GM21515 (cell line): Measurements from ENCODE around the gene TMEM37.

Experiments
- ATAC-seq: cut with Tn5 transposase; IDR thresholded peaks from one replicate; pipeline ENCODE4 v1.9.1; 2021; ENCODE audit not compliant: unreplicated experiment

TMEM37 gene

DNA sequence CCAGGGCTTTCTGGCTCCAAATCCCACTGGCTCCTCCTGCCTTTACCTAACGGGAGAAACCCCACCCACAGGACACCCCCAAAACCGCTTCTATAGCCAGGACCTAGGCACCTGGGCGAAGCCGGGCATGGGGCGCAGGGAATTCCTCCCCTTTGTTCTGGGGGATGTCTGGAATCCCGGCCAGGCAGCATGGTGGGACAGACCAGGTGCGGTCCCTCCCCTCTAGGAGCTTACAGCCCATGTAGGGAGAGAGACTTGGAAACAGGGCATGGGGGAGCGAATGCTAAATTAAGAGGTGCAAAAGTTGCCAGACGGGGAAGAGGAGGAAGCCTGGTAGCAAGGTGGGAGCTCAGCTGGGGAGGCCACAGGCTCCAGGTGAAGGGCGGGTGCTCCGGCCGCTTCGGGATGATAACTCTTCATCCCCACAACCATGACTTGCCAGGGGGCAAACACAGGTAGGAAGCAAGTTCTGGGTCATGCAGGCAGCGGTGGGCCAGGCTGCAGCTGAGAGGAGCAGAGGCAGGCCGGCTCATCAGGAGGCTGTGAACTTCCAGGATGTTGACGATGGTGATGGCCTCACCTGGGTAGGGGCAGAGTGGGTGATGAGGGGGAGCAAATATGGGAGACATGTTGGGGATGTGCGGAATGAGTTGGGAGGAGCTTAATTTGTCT is 1.3 kb downstream of the TMEM37 start:
- no peak for ATAC-seq

DNA sequence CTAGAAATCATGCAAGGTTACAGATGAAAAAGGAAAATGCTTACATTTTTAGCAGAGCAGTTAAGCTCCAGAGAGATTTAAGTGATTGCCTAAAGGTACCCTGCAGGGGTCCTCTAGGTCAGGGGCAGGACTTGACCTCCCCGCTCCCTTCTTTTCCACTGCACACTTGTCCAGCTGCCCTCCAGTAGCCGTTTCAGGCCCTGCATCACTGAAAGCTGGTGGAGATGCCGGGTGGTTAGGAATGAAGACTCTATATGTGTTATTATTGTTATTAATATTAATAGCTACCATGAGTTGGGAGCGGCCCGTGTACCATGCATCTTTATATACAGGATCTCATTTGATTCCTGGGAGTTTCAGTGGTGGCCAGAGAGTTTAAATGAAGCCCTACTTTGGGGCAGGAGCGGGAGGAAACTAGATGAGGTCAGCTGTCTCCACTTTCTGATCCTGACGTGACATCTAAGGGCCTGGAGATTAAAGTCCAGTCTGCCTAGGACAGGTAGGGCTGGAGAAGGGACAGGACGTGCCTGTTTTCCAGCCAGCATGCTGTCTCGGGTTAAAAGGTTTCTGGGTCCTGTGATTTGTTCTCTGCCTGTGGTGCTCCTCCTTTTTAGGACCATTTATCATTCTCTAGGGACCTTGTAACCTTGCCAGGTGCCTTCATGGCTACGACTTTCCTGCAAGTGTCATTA is 2.1 kb downstream of the TMEM37 start:
- no peak for ATAC-seq

DNA sequence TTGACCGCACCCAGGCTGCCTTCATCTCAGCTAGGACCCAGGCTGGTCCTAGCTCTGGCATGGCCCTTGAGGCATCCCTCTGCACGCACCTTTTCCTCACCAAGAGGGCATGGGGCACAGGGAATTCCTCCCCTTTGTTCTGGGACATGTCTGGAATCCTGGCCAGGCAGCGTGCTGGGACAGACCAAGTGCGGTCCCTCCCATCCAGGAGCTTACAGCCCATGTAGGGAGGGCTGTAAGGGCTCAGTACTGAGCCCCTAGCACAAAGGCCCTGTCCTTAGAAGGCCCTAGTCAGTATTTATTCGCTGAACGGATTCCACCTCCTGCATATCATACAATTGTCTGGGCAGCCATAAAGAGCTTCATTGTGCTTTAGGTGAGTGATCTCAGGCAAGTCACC is 3.0 kb downstream of the TMEM37 start:
- no peak for ATAC-seq

DNA sequence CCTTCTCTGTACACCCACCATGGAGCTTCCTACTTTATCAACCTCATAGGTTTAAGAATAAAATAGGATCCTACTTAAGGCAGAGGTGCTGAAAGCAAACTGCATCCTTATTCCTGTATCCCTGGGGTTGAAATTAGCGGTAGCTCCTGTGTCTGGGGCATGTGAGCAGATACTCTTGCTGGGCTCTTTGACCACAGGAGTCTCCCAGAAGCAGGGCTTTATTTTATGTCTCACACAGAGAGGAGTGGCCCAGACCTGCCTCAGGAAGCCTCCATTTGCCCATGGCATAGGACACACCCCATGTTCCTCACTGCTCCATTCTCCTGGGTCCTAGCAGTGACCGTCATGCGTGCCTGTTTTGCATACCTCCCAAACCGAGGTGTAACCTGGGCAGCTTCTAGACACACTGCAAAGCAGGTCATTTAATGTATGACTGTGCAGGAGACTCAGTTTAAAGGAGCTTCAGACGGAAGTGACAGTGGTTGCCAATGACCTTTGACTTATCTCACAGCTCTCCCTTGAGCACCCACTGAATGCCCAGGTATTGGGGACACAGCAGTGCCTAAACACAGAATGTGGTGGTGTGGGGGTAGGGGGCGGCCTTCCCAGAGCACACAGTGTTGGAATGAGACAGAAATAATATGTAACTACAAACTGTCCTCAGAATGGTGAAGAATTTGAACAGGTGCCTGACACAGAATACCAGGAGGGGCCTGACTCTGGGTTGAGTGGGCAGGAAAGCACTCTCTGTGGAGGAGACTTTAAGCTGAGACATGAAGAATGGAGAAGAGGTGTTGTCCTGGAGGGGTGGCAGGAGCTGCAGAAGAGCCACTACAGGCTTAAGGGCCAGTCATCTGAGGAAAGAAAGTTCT is 3.7 kb downstream of the TMEM37 start:
- no peak for ATAC-seq

DNA sequence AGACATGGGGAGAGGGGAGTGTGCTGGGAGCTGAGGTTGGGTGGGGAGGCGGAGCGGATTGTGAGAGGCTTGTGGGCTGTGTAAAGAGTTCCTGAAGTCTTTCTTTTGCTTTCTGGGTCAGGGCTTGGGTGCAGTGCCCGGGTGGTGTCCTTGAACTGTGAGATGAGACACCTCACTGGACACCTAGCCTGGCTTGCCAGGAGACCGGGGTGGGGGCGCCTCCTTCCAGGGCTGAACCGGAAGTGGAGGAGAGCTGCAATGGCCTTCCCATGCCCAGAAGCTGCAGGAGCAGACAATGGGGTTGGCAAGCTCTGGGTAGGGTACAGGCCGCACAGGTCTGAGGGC is 4.3 kb downstream of the TMEM37 start:
- no peak for ATAC-seq

DNA sequence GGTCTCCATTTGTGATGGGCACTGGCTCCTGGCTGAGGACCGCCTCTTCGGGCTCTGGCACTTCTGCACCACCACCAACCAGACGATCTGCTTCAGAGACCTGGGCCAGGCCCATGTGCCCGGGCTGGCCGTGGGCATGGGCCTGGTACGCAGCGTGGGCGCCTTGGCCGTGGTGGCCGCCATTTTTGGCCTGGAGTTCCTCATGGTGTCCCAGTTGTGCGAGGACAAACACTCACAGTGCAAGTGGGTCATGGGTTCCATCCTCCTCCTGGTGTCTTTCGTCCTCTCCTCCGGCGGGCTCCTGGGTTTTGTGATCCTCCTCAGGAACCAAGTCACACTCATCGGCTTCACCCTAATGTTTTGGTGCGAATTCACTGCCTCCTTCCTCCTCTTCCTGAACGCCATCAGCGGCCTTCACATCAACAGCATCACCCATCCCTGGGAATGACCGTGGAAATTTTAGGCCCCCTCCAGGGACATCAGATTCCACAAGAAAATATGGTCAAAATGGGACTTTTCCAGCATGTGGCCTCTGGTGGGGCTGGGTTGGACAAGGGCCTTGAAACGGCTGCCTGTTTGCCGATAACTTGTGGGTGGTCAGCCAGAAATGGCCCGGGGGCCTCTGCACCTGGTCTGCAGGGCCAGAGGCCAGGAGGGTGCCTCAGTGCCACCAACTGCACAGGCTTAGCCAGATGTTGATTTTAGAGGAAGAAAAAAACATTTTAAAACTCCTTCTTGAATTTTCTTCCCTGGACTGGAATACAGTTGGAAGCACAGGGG is 5.5 kb downstream of the TMEM37 start:
- no peak for ATAC-seq

DNA sequence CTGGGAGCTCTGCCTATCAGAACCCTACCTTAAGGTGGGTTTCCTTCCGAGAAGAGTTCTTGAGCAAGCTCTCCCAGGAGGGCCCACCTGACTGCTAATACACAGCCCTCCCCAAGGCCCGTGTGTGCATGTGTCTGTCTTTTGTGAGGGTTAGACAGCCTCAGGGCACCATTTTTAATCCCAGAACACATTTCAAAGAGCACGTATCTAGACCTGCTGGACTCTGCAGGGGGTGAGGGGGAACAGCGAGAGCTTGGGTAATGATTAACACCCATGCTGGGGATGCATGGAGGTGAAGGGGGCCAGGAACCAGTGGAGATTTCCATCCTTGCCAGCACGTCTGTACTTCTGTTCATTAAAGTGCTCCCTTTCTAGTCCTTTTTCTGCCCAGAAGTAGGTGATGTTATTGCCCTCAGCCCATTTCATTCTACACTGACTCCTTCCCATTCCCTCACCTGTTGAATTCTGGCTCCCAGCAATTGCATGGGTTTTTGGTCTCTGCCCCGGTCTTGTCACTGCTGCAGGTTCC is 6.5 kb downstream of the TMEM37 start:
- no peak for ATAC-seq

DNA sequence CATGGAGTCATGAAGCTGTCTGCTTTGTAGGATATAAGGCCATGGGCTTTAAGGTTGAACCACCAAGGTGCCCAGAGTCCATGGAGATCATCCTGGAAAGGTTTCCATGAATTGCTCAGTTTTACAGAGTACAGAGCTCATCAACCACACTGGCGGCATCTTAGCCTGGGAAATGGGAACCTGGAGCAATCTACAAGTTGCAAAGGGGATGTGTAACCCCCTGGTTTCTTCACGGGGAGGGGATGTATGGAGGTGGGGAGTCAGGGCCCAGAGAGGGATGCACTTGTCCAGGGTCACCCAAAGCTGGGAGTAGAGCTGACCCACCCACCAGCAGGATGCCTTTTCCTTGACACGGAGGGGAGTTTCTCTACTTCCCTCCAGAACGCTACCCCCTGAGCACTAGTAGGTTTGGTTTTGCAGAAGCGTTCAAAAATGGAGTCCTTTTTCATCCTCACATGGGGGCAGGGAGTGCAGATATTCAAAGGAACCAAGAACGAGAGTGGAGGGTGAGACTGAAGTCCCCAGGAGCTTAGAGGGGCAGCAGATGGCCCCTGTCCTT is 7.2 kb downstream of the TMEM37 start:
- ATAC-seq = no peak

DNA sequence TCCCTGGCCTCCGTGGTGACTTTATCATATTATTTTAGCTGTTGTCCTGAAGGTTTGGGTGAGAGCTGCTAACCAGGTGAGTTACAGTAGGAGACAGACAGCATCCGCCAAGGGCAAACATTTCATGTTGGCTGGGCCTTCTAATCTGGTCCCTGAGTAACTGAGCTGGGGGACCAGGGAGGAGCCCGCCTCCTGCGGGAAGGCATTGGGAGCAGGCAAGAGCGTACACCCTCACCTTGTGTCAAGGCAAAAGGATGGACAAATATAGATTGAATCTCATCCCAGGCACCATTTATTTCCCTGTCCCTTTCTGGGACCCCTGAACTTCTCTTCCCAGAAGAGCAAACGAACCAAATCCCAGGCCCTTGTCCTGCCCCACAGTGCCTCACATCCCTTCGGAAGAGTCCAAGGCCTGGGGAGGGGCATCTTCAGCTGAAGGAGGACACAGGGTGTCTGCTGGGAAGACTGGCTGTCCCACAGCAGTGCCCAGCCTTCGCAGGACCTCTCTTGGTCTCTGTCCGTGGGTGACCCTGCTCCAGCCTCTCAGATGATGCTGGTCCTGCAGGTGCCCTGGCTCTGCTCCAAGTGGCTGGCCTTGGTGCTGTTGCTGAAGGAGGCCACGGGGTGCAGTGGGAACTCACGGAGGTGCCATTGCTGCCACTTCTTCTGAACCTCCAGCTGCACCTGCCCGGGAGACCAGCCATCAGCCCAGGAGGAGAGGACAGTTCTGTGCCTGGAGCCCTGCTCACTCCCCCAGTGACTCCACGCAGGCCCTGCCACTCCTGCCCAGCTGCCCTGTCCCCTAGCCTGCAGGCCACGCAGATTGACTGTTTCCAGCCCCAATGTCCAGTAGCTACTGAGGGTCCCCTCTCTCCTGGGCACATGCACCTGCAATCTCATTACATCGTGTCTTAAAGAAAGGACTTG is 8.2 kb downstream of the TMEM37 start:
- no peak for ATAC-seq

DNA sequence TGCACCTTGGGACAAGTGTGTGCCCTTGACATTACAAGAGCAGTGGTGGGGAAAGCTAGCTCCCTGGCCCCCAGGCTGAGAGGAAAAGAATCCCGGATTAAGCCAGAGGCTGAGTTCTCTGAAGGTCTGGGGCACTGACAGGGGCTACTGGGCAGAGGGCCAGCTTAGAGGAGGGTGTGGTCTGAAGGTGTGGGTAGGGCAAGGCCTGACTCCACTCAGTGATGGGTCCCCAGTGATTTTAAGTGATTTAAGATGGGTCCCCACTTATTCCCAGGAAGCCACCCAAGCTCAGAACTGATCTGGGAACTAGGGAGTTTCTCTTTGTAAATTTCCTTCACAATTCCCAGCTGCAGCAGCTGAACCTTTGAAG is 8.8 kb downstream of the TMEM37 start:
- no peak for ATAC-seq

DNA sequence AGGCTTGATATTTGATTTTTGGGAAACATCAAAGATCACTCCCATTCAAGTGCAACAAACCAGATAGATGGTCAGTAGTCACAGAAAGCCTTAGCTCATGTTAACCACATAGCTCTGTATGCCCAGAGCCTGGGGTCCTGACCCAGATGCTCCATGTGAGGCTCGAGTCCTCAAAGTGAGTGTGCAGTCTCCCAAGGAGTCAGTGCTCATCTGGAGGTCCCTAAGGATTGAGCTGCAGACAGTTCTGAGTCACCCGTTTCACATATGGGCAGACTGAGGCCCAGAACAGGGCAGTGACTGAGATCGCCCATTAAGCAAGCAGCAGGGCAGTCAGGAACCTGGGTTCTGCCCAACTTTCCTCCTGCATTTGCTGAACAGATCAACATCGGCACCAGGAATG is 9.2 kb downstream of the TMEM37 start:
- ATAC-seq = no peak

DNA sequence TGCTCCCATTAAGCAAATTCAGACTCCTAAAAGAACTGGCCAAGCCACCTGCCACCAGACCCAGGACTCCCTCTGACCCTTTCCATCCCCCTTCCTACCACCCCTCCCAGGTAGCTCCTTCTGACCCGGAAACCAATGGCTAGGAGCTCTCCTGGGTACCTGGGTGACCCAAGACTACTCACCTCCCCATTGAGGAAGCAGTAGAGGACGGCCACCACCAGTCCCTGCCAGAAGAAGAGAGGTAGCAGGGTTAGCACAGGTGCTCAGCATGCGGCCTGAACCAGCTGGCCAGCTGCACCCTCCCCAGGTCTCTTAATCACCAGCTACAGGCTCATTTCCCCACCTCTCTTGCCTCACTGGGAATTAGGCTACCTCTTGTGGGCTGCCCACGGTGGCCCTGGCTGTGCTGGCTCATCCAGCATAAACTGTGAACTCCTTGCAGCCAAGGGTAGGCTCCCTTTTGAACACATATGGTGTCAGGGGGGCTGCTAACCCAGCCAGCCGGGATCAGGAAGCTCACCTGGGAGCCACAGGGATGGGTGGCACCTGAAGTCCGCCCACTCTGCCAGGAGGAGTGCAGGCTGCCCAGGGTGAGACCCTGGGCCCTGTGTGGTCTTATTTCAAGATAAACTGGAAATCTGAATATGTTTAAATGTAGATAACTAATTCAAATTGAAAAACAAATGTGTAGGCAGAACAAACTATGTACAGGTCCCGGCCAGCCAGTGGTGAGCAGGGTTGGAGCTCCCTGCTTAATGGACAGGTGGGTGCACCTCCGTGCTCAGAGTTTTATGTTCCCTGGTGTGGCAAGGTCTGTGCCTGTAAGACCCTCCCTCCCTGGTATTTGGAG is 9.9 kb downstream of the TMEM37 start:
- ATAC-seq = no peak

DNA sequence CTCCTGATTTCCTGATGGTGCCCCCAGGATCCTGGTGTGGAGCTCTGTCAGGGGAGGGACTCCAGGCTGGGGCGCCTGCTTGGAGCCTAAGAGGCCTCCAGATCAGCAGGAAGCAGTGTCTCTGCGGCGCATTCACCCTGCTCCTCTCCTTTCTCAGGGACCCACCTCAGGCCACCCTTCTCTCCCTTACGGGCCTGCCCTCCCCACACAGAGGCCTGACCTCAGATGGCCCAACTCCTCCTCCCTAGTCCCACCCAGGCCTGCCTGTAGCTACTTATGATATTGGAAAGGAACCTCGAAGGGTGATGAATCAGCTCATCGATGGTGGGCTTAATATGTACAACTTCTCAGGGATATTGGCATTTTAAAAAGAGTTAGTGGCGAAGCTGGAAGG is 10.6 kb downstream of the TMEM37 start:
- ATAC-seq = no peak

DNA sequence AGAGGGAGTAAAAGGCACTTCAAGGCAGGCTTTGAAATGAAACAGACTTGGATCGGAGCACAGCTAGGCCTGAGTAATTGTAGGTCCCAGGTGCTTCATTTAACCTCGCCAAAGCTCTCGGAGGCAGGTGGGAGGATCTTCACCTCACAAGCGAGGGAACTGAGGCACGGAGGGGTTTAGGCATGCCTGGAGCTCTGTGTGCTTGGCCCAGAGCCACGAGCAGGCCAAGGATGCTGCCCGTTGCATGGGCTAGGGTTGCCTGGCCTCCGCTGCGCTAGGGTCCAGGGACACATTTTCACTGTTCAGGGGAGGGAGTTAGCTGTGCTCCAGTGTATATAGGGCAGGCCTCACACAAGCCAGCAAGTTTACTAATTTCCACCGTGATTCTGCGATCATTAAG is 11.2 kb downstream of the TMEM37 start:
- ATAC-seq = no peak

DNA sequence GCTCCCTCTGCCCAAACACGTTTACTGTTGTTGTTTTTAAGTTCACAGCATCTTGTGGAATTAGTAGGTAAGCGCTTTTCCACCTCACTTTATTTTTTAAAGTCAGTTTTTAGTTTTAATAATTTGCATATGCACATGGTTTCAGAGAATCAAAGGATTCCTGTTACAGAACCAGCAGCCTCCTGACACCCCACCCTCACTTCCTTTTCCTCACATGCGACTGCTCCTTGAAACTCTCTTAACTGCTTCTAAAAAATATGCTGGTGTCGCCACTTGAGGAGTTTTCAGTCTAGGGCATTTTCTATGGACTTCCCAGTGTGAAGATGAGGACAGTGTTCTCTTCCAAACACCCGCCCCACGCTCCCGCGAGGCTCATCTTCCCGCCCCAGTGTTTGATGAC is 14.4 kb downstream of the TMEM37 start:
- ATAC-seq = no peak

DNA sequence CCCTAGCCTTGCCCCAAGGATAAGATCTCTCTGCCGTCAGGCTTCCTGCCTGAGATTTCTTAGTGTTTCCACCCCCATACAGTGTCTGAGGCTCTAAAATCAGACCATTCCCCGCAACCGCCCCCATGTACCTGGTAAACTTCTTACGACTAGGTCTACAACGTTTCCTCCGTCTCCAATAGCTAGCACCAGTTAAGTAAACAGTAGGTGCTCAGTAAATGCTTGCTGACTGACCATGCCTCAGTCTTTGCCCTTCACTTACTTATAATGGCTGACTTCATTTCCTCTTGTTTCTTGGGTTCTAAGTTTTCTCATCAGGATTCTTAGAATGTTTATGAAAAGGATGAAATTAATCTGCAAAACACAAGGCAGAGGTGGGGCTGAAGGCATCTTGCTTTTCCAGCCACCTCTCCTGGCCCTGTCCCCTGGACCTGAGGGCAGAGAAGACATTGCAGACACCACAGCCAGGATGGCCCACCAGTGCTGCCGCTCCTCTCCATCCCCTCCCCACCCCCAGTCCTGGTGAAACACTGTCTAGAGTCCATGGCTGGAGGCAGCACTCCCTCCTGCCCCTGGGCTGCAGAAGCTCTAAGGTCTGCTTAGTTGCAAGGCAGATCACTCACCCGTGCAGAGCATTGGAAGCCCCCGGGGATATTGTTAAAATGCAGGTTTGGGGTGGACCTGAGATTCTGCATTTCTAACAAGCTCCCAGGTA is 16.9 kb downstream of the TMEM37 start:
- no peak for ATAC-seq

DNA sequence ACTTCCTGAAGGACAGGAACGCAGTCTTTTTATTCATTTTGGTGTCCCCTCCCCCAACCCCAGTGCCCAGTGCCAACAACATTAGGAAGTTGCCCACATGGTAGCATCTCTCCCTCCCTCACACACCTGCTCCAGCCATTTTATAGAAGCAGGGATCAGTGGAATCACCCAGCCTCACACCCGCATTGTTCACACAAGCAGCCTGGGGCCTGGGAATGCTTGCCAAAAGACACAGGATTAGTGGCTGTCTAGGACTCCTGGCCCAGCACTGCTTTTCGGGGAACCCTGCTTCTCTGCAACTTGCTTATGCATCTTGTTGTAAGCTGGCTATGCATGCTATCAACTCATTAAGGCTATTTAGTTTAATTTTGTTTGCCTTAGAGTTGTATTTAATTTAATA is 17.9 kb downstream of the TMEM37 start:
- no peak for ATAC-seq

DNA sequence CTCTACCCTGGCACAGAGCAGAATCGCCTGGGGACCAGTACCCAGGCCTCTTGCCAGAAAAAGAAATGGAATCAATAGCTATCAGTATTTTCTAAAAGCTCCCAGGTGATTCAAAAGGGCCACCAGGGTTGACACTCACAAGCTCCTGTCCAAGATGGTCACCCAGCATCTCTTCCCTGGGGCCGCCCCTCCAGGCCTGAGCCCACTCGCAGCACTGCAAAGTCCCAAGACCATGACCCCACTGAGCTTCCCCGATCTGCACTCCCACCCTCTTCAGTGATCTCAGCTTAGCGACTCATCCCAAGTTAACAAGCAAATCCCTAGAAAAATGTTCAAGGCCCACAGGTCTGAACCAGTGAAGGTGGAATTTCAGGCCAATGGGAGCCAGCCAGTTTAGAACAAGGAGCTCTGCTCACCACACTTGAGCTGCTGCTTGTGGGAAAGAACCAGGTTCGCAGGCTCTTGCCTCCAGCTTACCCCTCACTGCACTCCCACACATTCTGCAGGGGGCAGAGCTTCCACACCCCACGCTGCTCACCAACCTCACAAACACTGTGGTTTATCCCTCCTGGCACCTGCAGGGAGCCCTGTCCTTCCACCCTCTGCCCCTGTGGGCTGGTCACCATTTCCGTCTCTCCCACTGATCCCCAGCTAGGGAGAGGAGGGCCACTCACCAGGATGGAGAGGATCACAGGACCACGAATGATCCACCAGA is 19.8 kb downstream of the TMEM37 start:
- no peak for ATAC-seq
